CD4-positive, alpha-beta memory T cell (primary cell): ENCODE measurements around the gene HPF1. TPM values are rescaled to one million over a fixed set of nuclear protein-coding genes. Genes with fewer than 3 reads are reported as not detected.

Source experiments
- CTCF ChIA-PET: fragments of 350-600 bp; sonication (Branson Sonifier 250); formaldehyde crosslinking; loops from one replicate; lab custom pipeline; 2021; ENCODE audit warnings: inconsistent platforms; ENCODE audit not compliant: partially characterized antibody; lab: Charles Lee
- POLR2A ChIA-PET: fragments of 350-600 bp; sonication (Branson Sonifier 250); formaldehyde crosslinking; loops from one replicate; lab custom pipeline; 2021; ENCODE audit not compliant: partially characterized antibody; lab: Charles Lee
- DNase-seq, 5 donors: peaks; one replicate each; pipeline versions ENCODE4 v3.0.0 to v3.0.0-alpha.2; 2020 to 2022; ENCODE audit warnings: mixed read lengths in 1 of 5
- H3K27ac ChIP-seq: one replicate; pipeline ENCODE4 v1.7.0; 2013; ENCODE audit warnings: low read depth, low read length
- H3K27me3 ChIP-seq: 2 replicates; pipeline ENCODE4 v1.7.0; 2013; ENCODE audit warnings: mild to moderate bottlenecking, low read length, moderate library complexity; ENCODE audit not compliant: insufficient read depth
- H3K36me3 ChIP-seq: 2 replicates; pipeline ENCODE4 v1.7.0; 2013; ENCODE audit warnings: mild to moderate bottlenecking, low read length, moderate library complexity; ENCODE audit not compliant: insufficient read depth
- H3K4me1 ChIP-seq: 2 replicates; pipeline ENCODE4 v1.7.0; 2013; ENCODE audit warnings: mild to moderate bottlenecking, low read length, moderate library complexity; ENCODE audit not compliant: insufficient read depth
- H3K4me3 ChIP-seq, 2 donors: one replicate each; pipeline ENCODE4 v1.7.0; 2013; ENCODE audit warnings: low read length in 2 of 2, mild to moderate bottlenecking in 1 of 2
- H3K9me3 ChIP-seq, 2 donors: one replicate each; pipeline ENCODE4 v1.7.0; 2013; ENCODE audit warnings: low read length in 2 of 2, control low read depth in 1 of 2; ENCODE audit not compliant: control insufficient read depth in 1 of 2
- H3K27ac Mint-ChIP-seq, 7 donors: one replicate each; pipeline ENCODE4 v1.8.0; 2020 to 2021; ENCODE audit warnings: mixed read lengths in 7 of 7, mild to moderate bottlenecking in 6 of 7, inconsistent platforms in 3 of 7, moderate library complexity in 3 of 7
- H3K27me3 Mint-ChIP-seq, 2 donors: one replicate each; pipeline ENCODE4 v1.8.0; 2020 to 2021; ENCODE audit warnings: mixed read lengths in 2 of 2
- H3K36me3 Mint-ChIP-seq, 2 donors: one replicate each; pipeline ENCODE4 v1.8.0; 2020 to 2021; ENCODE audit warnings: mixed read lengths in 2 of 2, inconsistent platforms in 1 of 2, mild to moderate bottlenecking in 1 of 2
- H3K4me1 Mint-ChIP-seq, 4 donors: one replicate each; pipeline ENCODE4 v1.8.0; 2020 to 2021; ENCODE audit warnings: mixed read lengths in 4 of 4, mild to moderate bottlenecking in 1 of 4
- H3K4me3 Mint-ChIP-seq, 8 donors: one replicate each; pipeline ENCODE4 v1.8.0; 2020 to 2021; ENCODE audit warnings: mixed read lengths in 8 of 8, mild to moderate bottlenecking in 7 of 8, moderate library complexity in 6 of 8, inconsistent platforms in 3 of 8
- H3K9me3 Mint-ChIP-seq, 8 donors: one replicate each; pipeline ENCODE4 v1.8.0; 2020 to 2021; ENCODE audit warnings: mixed read lengths in 8 of 8, mild to moderate bottlenecking in 5 of 8, inconsistent platforms in 3 of 8, moderate library complexity in 1 of 8
- intact Hi-C: fragments of 100-400 bp; cut with micrococcal nuclease; formaldehyde crosslinking; loops from one replicate; pipeline ENCODE4 v1.15.1; 2023
- polyA plus RNA-seq, 2 donors: library from polyadenylated mRNA; unstranded; fragments of 300-500 nt; fragmentation: Illumina TruSeq; gene quantifications; one replicate each; pipeline ENCODE4 v1.2.3, GENCODE V29; 2021
- total RNA-seq, 2 experiments: library from RNA; stranded (reverse); gene quantifications; one replicate each; pipeline ENCODE4 v1.2.3, GENCODE V29; 2021

HPF1 gene
- total and polyA plus RNA-seq, 4 experiments from 2014 or later, result 14.4 to 49.5 (median 28.4) TPM

GRCh38 chr4:169720529-169720928 is 37.2 kb downstream of the HPF1 start:
- peak overlapping the region in 6 of 7 donors; percentile 13 to 69 (median 51) for H3K27ac Mint-ChIP-seq
- POLR2A ChIA-PET, result interaction anchor here (0.9 kb wide), 1 partner anchor 115 kb away, joined by 3 read pairs; no protein-coding TSS in a partner anchor

DNA sequence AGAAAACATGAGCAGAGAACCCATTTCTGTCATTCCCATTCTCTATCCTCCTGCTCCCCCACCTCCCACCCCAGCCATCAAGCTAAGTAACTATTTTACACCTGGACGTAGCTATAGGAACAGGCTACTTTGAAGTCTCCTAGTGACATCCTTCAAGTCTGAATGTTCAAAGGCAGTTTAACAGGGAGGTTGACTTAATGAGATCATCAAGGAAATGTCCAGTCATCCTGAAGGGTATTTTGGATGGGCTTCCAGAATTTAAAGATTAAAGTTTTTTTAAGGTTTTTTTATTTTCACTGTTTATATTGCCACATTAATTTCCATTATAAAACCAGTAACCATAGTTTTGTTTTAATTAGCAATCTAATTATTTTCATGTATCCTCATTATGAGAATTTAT is 41.1 kb downstream of the HPF1 start:
- H3K9me3 ChIP-seq, result no peaks in the 10 kb centered on the region
- Mint-ChIP-seq H3K4me1 (peaks cover 4 to 14% (median 7%) of the 10 kb centered on the region in 4 donors), H3K36me3 (peaks cover 22 to 55% of the 10 kb centered on the region in 2 donors), H3K4me3 (no peak overlapping the region), H3K9me3 (no peaks in the 10 kb centered on the region), H3K27me3 (no peaks in the 10 kb centered on the region), H3K27ac (no peak overlapping the region)
- H3K27ac ChIP-seq, result no peak overlapping the region
- no peaks in the 10 kb centered on the region for H3K4me1 ChIP-seq
- ChIA-PET POLR2A (no interaction called here), CTCF (no interaction called here)
- intact Hi-C loops, result no loop called here
- DNase-seq, result no peak
- no peak overlapping the region for H3K4me3 ChIP-seq
- peaks cover 7% of the 10 kb centered on the region for H3K36me3 ChIP-seq
- no peaks in the 10 kb centered on the region for H3K27me3 ChIP-seq

More at GRCh38 chr4:169720529-169720928, 37.2 kb downstream of the HPF1 start:
- Mint-ChIP-seq H3K27me3 (no peaks in the 10 kb centered on the region), H3K36me3 (peaks cover 13 to 34% of the 10 kb centered on the region in 2 donors), H3K4me3 (peak overlapping the region in 1 of 8 donors; percentile 55), H3K9me3 (no peaks in the 10 kb centered on the region), H3K4me1 (peaks cover 4 to 14% (median 5%) of the 10 kb centered on the region in 4 donors)
- Histone ChIP-seq H3K4me3 (no peak overlapping the region), H3K27me3 (no peaks in the 10 kb centered on the region), H3K9me3 (no peaks in the 10 kb centered on the region), H3K27ac (no peak overlapping the region), H3K36me3 (no peaks in the 10 kb centered on the region), H3K4me1 (no peaks in the 10 kb centered on the region)
- CTCF ChIA-PET, result interaction anchor here (1.1 kb wide), 1 partner anchor 107 kb away, joined by 3 read pairs; no protein-coding TSS in a partner anchor
- intact Hi-C loops, result no loop called here
- no peak for DNase-seq

DNA sequence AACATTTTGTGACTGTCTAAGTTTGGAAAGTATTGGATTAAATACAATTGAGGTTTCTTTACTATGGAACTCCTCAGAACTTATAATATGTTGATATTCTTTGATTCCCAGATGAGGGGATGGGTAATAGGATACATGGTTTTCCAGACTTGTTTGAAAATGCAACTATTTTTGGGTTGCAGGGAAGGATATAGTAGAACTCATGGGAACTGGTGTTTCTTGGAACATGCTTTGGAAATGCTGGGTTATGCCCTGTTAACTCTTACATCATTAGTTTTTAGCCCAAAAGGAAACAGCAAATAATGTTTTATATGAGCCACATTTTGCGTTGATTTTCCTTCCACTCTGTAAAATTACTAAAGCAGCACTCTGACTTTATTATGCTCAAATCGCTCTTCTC is 41.9 kb downstream of the HPF1 start:
- peaks cover 7% of the 10 kb centered on the region for H3K36me3 ChIP-seq
- Mint-ChIP-seq H3K4me1 (peaks cover 4 to 10% (median 7%) of the 10 kb centered on the region in 4 donors), H3K27me3 (no peaks in the 10 kb centered on the region), H3K9me3 (no peaks in the 10 kb centered on the region), H3K36me3 (peaks cover 20 to 54% of the 10 kb centered on the region in 2 donors), H3K27ac (no peak overlapping the region), H3K4me3 (no peak overlapping the region)
- H3K4me3 ChIP-seq, result no peak overlapping the region
- CTCF ChIA-PET, result no interaction called here
- POLR2A ChIA-PET, result no interaction called here
- no peak for DNase-seq
- no peak overlapping the region for H3K27ac ChIP-seq
- H3K4me1 ChIP-seq, result no peaks in the 10 kb centered on the region
- H3K9me3 ChIP-seq, result no peaks in the 10 kb centered on the region
- intact Hi-C loops, result loop anchor here (2.0 kb wide), 1 partner anchor 103 kb away; the partner anchor contains the start of gene NEK1
- H3K27me3 ChIP-seq, result no peaks in the 10 kb centered on the region

DNA sequence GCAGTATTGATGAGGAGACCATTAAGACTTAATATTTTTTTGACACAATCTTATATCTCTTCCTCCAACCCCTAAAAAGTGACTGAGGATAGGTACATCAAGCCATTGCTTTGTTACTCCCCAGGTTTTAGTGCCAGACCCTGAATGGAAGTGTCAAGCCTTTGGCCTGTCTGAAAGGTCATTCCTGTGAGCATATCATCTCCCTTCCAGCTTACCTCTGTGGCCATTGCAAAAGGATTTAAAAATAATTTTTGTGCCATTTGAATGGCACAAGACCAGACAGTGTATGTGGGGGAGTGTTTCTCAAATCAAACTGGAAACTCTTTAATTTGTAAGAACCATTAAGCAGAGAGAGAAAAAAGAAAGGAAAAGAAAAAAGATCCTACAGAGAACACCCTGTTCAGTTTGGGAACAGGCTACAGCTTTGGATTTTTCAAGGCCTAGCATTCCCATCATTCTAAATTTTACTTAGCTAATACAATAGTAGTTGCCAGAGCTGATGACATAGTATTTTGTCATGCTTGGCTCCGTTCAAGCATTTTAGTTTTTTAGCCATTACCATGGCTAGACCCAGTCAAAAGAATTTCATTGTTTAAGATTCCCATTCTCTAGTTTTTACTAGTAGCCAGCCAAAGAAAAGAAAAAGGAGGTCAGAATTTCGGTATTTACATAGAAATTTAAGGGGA is 49.6 kb downstream of the HPF1 start:
- ChIA-PET CTCF (no interaction called here), POLR2A (no interaction called here)
- intact Hi-C loops, result no loop called here
- Mint-ChIP-seq H3K9me3 (no peaks in the 10 kb centered on the region), H3K4me1 (peaks cover 0 to 10% (median 3%) of the 10 kb centered on the region in 4 donors), H3K27me3 (no peaks in the 10 kb centered on the region), H3K4me3 (no peak overlapping the region), H3K27ac (peak overlapping the region in 5 of 7 donors; percentile 10 to 63 (median 47)), H3K36me3 (peaks cover 20 to 40% of the 10 kb centered on the region in 2 donors)
- peaks cover 3% of the 10 kb centered on the region for H3K36me3 ChIP-seq
- H3K27ac ChIP-seq, result no peak overlapping the region
- no peak overlapping the region for H3K4me3 ChIP-seq
- no peak for DNase-seq
- no peaks in the 10 kb centered on the region for H3K4me1 ChIP-seq
- H3K27me3 ChIP-seq, result no peaks in the 10 kb centered on the region
- no peaks in the 10 kb centered on the region for H3K9me3 ChIP-seq

DNA sequence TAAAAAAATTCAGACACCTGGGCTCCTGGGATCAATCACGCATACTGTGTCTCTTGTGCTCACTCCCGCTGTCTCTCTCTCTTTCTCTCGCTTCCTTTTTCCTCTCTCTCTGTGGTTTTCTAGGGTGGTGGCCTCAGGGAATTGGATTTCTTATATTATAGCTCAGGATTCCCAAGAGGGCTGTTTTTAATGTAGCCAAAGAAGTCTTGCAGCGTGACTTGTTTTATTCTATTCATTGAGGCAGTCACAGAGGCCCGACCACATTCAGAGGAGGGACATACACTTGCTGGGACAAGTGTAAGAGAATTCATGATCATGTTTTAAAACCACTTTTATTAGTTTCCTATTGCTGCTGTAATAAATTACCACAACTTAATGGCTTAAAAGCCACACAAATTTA is 59.4 kb downstream of the HPF1 start:
- Histone ChIP-seq H3K27ac (no peak overlapping the region), H3K36me3 (peaks cover 7% of the 10 kb centered on the region), H3K4me1 (no peaks in the 10 kb centered on the region), H3K4me3 (no peak overlapping the region), H3K27me3 (no peaks in the 10 kb centered on the region), H3K9me3 (no peaks in the 10 kb centered on the region)
- Mint-ChIP-seq H3K4me3 (no peak overlapping the region), H3K4me1 (peaks cover 0 to 2% (median 0%) of the 10 kb centered on the region in 4 donors), H3K36me3 (peaks cover 33 to 58% of the 10 kb centered on the region in 2 donors), H3K27me3 (no peaks in the 10 kb centered on the region), H3K27ac (peak overlapping the region in 1 of 7 donors; percentile 25), H3K9me3 (no peaks in the 10 kb centered on the region)
- no peak for DNase-seq
- ChIA-PET POLR2A (no interaction called here), CTCF (interaction anchor here (1.6 kb wide), 1 partner anchor 18 kb away, joined by 4 read pairs; no protein-coding TSS in a partner anchor)
- intact Hi-C loops, result no loop called here

DNA sequence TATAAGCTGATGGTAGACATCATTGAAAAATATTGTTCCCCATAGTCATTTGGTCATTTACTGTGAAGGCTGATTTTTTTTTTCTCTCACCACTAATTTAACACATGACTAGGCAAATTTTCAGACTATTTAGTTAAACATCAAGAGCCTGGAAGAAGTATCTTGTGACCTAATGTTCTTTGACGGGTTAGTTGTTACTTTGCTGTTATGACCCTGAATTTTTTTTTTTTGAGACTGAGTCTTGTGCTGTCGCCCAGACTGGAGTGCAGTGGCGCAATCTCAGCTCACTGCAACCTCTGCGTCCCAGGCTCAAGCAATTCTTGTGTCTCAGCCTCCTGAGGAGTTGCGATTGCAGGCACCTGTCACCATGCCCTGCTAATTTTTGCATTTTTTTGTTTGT is 67.0 kb downstream of the HPF1 start:
- no peaks in the 10 kb centered on the region for H3K27me3 ChIP-seq
- peaks cover 6% of the 10 kb centered on the region for H3K36me3 ChIP-seq
- ChIA-PET CTCF (no interaction called here), POLR2A (interaction anchor here (0.6 kb wide), 1 partner anchor 681 kb away, joined by 3 read pairs; the partner anchor contains the start of gene CBR4)
- peaks cover 5 to 9% (median 7%) of the 10 kb centered on the region in 4 donors for H3K4me1 Mint-ChIP-seq
- H3K4me3 ChIP-seq, result no peak overlapping the region
- intact Hi-C loops, result no loop called here
- no peaks in the 10 kb centered on the region for H3K9me3 ChIP-seq
- no peaks in the 10 kb centered on the region for H3K4me1 ChIP-seq
- H3K27ac Mint-ChIP-seq, result no peak overlapping the region
- no peak overlapping the region for H3K27ac ChIP-seq
- no peaks in the 10 kb centered on the region for H3K27me3 Mint-ChIP-seq
- peaks cover 34 to 50% of the 10 kb centered on the region in 2 donors for H3K36me3 Mint-ChIP-seq
- H3K4me3 Mint-ChIP-seq, result no peak overlapping the region
- no peaks in the 10 kb centered on the region for H3K9me3 Mint-ChIP-seq
- DNase-seq, result no peak

DNA sequence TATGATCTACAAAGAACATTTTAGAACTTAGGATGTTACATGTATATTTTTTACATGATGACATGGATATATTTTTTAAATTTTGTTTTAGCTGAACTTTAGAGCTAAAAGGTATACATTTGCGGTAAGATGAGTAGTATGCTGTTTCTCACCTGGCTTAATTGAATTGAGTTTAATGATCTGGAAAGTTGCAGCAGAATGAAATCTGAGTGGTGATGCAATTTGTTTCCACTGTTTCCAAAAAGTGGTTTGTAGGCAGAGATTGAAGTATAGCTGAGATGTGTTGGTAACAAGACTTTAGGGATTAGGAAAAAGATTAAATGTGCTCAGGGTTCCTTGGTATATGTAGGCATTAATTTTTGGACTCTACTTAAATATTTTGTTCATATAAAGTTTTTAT is 68.1 kb downstream of the HPF1 start:
- Mint-ChIP-seq H3K36me3 (peaks cover 34 to 49% of the 10 kb centered on the region in 2 donors), H3K9me3 (no peaks in the 10 kb centered on the region), H3K4me1 (peaks cover 5 to 9% (median 7%) of the 10 kb centered on the region in 4 donors), H3K27ac (no peak overlapping the region), H3K27me3 (no peaks in the 10 kb centered on the region), H3K4me3 (no peak overlapping the region)
- Histone ChIP-seq H3K27ac (no peak overlapping the region), H3K4me1 (no peaks in the 10 kb centered on the region), H3K9me3 (no peaks in the 10 kb centered on the region), H3K27me3 (no peaks in the 10 kb centered on the region), H3K4me3 (no peak overlapping the region), H3K36me3 (peaks cover 6% of the 10 kb centered on the region)
- DNase-seq, result no peak
- POLR2A ChIA-PET, result no interaction called here
- CTCF ChIA-PET, result interaction anchor here (1.5 kb wide), 1 partner anchor 77 kb away, joined by 4 read pairs; the partner anchor contains the start of gene NEK1
- intact Hi-C loops, result no loop called here
